Spinal cord (tissue), 10 donors: ENCODE measurements around the gene ZNF780A. TPM values are rescaled to one million over a fixed set of nuclear protein-coding genes. Genes with fewer than 3 reads are reported as not detected.

Source experiments
- DNase-seq, 6 donors: peaks; one replicate each; pipeline versions ENCODE4 v3.0.0 to v3.0.0-alpha.2; 2013 to 2015; ENCODE audit warnings: low spot score in 6 of 6, low read depth in 4 of 6
- H3K27ac ChIP-seq: one replicate; pipeline ENCODE4 v1.5.1; 2013; ENCODE audit warnings: low read depth, low read length, control low read depth
- H3K27me3 ChIP-seq: one replicate; pipeline ENCODE4 v1.6.1; 2013; ENCODE audit warnings: low read length; ENCODE audit not compliant: control insufficient read depth, insufficient read depth
- H3K36me3 ChIP-seq: one replicate; pipeline ENCODE4 v1.6.1; 2013; ENCODE audit warnings: low read length; ENCODE audit not compliant: control insufficient read depth, insufficient read depth
- H3K4me1 ChIP-seq: one replicate; pipeline ENCODE4 v1.6.1; 2013; ENCODE audit warnings: low read length; ENCODE audit not compliant: control insufficient read depth, insufficient read depth
- H3K4me3 ChIP-seq: one replicate; pipeline ENCODE4 v1.5.1; 2013; ENCODE audit warnings: low read depth, low read length, control low read depth
- H3K9me3 ChIP-seq: one replicate; pipeline ENCODE4 v1.6.1; 2013; ENCODE audit warnings: low read length; ENCODE audit not compliant: control insufficient read depth, insufficient read depth
- WGBS: methylation state at CpG from one replicate; pipeline ENCODE4 v1.1.5; 2013; ENCODE audit warnings: missing lambda C conversion rate; ENCODE audit not compliant: insufficient coverage; 5-methylcytosine and 5-hydroxymethylcytosine counted together
- polyA plus RNA-seq, 2 donors: library from polyadenylated mRNA; unstranded; fragments of 120-200 nt; gene quantifications; one replicate each; pipeline ENCODE4 v1.2.1, GENCODE V29; 2013; ENCODE audit not compliant: insufficient read length in 2 of 2
- total RNA-seq, 2 donors: library from RNA; depleted of rRNA in 1 of 2; stranded (reverse); fragments of 120-200 nt in 1 of 2; fragments of >200 nt in 1 of 2; gene quantifications; one replicate each; pipeline versions ENCODE4 v1.2.3 to v1.2.4, GENCODE V29; 2013 to 2014
- donor health status: healthy.

Gene ZNF780A
- total and polyA plus RNA-seq, 4 donors = 9.0 to 27.4 (median 20.8) TPM

DNA sequence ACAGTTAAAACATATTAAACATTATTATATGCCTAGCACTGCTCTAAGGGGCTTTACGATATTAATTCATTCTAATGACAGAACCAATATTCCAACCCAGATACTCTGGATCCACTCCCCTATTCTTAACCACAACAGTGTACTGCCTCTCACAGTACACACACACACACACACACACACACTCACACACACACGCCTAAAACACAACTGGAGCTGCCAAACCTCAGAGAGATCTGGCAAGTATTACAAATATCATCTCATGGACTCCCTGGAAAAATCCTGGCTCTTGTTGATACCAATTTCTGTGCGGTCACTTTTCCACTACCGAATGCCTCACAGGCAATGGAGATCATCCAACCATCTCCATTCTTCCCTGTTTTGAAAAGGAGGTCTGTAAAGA lies 1.3 kb downstream of the ZNF780A start:
- Histone ChIP-seq H3K36me3 (no peaks in the 10 kb centered on the region), H3K27ac (no peak overlapping the region), H3K4me3 (peak overlapping the region; percentile 82), H3K9me3 (peaks cover 3% of the 10 kb centered on the region), H3K27me3 (no peaks in the 10 kb centered on the region), H3K4me1 (no peaks in the 10 kb centered on the region)
- WGBS = 100% methylated on average over 1 of the region's 4 CpGs
- DNase-seq = peak in 1 of 6 donors; percentile 30

DNA sequence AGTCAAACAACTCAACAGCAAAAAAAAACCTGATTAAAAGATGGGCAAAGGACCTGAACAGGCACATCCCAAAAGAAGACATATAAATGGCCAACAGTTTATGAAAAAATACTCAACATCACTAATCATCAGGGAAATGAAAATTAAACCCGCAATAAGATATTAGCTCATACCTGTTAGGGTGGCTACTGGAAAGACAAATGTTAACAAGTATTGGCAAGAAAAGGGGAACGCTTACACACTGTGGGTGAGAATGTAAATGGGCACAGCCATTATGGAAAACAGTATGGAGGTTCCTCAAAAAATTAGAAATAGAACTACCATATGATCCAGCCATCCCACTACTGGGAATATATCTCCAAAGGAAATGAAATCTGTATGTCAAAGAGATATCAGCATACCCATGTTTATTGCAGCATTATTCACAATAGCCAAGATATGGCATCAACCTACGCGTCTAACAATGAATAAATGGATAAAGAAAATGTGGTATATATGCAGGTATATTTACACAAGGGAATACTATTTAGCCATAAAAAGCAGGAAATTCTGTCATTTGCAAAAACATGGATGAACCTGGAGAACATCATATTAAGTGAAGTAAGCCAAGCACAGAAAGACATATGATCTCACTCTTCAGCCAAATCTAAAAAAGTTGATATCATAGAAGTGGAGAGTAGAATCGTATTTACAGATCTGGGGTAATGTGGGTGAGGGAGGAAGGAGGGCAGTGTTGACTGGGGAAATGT lies 2.3 kb downstream of the ZNF780A start:
- peaks cover 3% of the 10 kb centered on the region for H3K9me3 ChIP-seq
- H3K27ac ChIP-seq = no peak overlapping the region
- peaks cover 6% of the 10 kb centered on the region for H3K36me3 ChIP-seq
- no peaks in the 10 kb centered on the region for H3K27me3 ChIP-seq
- H3K4me3 ChIP-seq = no peak overlapping the region
- DNase-seq = no peak
- no peaks in the 10 kb centered on the region for H3K4me1 ChIP-seq
- no CpG with 5 or more reads among the region's 5 CpGs for WGBS

DNA sequence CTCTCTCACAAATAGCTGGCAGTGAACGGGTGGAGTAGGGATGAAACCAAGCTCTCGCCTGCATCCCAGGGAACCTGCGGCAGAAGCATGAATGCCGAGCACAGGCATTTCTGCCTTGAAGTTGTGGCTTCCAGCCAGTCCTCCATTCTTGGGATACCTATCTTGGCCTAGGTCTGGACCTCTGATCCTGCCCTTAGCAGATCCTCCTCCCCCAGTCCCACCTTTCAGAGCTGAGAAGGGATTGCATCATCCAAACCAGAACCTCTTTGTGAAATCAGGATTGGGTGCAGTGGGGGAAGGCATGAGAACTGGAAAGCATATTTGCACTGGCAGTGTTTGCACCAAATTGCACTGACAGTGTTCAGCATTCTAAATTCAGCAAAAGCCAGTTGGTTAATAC lies 5.8 kb downstream of the ZNF780A start:
- Histone ChIP-seq H3K27ac (no peak overlapping the region), H3K9me3 (peaks cover 3% of the 10 kb centered on the region), H3K4me1 (no peaks in the 10 kb centered on the region), H3K36me3 (peaks cover 21% of the 10 kb centered on the region), H3K4me3 (no peak overlapping the region), H3K27me3 (no peaks in the 10 kb centered on the region)
- no peak for DNase-seq
- 76% methylated on average over 4 of the region's 4 CpGs for WGBS

DNA sequence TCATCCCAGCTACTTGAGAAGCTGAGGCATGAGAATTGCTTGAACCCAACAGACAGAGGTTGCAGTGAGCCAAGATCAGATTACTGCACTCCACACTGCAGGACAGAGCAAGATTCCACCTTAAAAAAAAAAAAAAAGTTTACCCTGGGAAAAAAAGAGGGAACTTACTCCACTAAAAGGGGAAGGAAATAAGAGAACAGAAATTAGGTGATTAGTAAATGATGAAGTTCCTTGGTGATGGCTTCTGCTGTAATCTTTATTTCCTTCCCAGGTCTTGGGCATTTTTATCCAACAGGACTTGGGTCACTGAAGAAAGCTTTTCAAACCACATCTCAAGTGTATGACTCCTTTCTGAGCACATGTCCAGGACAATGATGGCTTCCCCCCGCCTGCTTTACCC lies 9.3 kb downstream of the ZNF780A start:
- WGBS = 100% methylated on average over 1 of the region's 1 CpG
- Histone ChIP-seq H3K4me3 (no peak overlapping the region), H3K9me3 (no peaks in the 10 kb centered on the region), H3K27me3 (no peaks in the 10 kb centered on the region), H3K36me3 (peaks cover 31% of the 10 kb centered on the region), H3K4me1 (no peaks in the 10 kb centered on the region), H3K27ac (no peak overlapping the region)
- no peak for DNase-seq

DNA sequence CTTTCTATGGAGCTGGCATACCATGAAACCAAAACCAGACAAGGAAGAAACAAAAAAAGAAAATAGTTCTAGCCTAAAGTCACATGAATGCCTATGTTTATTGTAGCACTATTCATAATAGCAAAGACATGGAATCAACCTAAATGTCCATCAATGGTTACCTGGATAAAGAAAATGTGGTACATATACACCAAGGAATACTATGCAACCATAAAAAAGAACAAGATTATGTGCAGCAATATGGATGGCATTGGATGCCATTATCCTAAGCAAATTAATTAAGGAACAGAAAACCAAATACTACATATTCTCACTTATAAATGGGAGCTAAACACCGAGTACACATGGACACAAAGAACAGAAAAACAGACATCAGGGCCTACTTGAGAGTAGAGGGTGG lies 10.5 kb downstream of the ZNF780A start:
- no peak overlapping the region for H3K27ac ChIP-seq
- DNase-seq = no peak
- peaks cover 31% of the 10 kb centered on the region for H3K36me3 ChIP-seq
- WGBS = no CpG with 5 or more reads among the region's 1 CpG
- no peak overlapping the region for H3K4me3 ChIP-seq
- no peaks in the 10 kb centered on the region for H3K4me1 ChIP-seq
- H3K27me3 ChIP-seq = no peaks in the 10 kb centered on the region
- H3K9me3 ChIP-seq = no peaks in the 10 kb centered on the region

DNA sequence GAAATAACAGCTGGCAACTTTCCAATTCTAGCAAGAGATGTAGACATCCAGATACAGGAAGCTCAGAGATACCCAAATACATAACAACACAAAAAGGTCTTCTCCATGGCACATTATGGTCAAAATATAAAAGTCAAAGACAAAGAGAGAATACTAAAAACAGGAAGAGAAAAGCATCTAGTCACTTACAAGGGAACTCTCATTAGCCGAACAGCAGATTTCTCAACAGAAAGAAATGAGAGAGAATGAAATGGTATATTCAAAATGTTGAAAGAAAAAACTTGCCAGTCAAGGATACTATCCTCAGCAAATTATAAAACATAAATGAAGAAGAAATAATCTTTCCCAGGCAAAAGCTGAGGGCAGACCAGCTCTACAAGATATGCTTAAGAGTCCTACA lies 12.4 kb downstream of the ZNF780A start:
- Histone ChIP-seq H3K27ac (no peak overlapping the region), H3K36me3 (peaks cover 25% of the 10 kb centered on the region), H3K9me3 (no peaks in the 10 kb centered on the region)

DNA sequence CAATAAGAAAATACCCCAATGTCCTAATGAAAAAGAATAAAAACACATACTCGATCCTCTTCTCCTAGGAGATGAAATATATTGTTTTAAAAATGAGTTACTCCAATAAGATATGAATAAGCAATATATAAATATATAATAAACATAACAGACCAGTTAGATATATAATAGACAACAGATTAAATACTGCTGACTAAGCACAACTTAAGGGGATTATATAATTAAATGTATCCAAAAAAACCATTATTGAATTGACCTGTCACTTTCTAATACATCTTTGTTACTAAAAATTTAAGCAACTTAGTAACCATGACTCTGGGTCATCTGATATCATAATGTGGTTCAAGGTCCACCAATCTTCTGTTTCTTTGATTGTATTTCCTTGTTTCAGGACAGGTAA lies 20.7 kb downstream of the ZNF780A start:
- no peak for DNase-seq
- Histone ChIP-seq H3K9me3 (no peaks in the 10 kb centered on the region), H3K4me3 (no peak overlapping the region), H3K27ac (no peak overlapping the region), H3K4me1 (no peaks in the 10 kb centered on the region), H3K36me3 (no peaks in the 10 kb centered on the region), H3K27me3 (no peaks in the 10 kb centered on the region)
- WGBS = no CpG with 5 or more reads among the region's 1 CpG

More for the DNA sequence above, 12.4 kb downstream of the ZNF780A start:
- WGBS = no CpG with 5 or more reads among the region's 1 CpG
- DNase-seq = no peak
- Histone ChIP-seq H3K27me3 (no peaks in the 10 kb centered on the region), H3K4me1 (no peaks in the 10 kb centered on the region), H3K4me3 (no peak overlapping the region)

DNA sequence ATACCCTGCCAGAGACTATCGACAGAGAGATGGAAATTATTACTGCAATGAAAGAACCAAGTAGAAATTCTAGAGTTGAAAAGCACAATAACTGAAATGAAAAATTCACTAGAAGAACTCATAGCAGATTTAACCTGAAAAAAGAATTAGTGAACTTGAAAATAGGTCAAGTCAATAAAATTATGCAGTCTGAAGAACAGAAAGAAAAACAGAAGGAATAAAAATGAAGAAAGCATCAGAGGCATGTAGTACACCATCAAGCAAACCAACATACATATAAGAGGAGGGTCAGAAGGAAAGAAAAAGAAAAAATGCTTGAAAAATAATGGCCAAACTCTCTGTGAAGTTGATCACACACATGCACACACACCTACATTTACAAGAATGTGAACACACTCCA lies 31.1 kb downstream of the ZNF780A start:
- H3K9me3 ChIP-seq = peaks cover 3% of the 10 kb centered on the region
- no peak overlapping the region for H3K27ac ChIP-seq
- WGBS = no CpG with 5 or more reads among the region's 1 CpG
- H3K4me3 ChIP-seq = no peak overlapping the region
- peaks cover 3% of the 10 kb centered on the region for H3K4me1 ChIP-seq
- H3K36me3 ChIP-seq = no peaks in the 10 kb centered on the region
- no peaks in the 10 kb centered on the region for H3K27me3 ChIP-seq
- DNase-seq = no peak

DNA sequence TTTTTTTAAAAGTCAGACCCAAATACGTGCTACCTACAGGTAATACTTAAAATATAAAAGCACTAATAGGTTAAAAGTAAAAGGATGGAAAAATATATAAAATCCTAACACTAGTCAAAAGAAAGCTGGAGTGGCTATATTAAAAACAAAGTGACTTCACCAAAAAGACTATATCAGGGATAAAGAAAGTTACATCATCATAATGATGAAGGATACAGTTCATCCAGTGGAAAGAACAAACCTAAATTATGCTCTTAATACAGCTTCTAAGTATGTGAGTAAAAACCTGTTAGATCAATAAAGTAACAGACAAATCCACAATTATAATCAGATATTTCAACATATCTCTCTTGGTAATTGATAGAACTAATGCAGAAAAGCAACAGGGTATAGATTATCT lies 33.6 kb downstream of the ZNF780A start:
- Histone ChIP-seq H3K36me3 (no peaks in the 10 kb centered on the region), H3K4me1 (peaks cover 3% of the 10 kb centered on the region), H3K4me3 (no peak overlapping the region), H3K27ac (no peak overlapping the region), H3K9me3 (peaks cover 6% of the 10 kb centered on the region), H3K27me3 (no peaks in the 10 kb centered on the region)
- no peak for DNase-seq
- WGBS = no CpG with 5 or more reads among the region's 1 CpG

DNA sequence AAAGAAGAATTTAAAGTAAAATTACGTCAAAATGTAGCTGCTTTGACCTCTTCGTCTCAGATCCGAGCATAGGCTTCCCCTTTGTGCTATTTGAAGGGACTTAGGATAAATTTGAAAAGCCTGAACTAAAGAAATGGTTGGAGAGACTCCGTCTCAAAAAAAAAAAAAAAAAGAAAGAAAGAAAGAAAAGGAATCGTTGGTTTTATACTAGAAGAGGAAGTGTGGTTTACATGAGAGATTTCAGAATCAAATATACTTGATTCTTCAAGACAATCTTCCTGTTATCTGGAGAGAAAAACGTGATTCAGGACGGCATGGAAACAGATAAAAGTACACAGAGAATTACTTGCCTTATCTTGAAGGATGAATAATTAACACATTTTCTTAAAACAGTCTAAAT lies 34.2 kb downstream of the ZNF780A start:
- DNase-seq = peak in 1 of 6 donors; percentile 4
- H3K9me3 ChIP-seq = peaks cover 6% of the 10 kb centered on the region
- WGBS = 0% methylated on average over 3 of the region's 7 CpGs
- peaks cover 3% of the 10 kb centered on the region for H3K4me1 ChIP-seq
- peak overlapping the region; percentile 66 for H3K4me3 ChIP-seq
- no peaks in the 10 kb centered on the region for H3K27me3 ChIP-seq
- no peaks in the 10 kb centered on the region for H3K36me3 ChIP-seq
- H3K27ac ChIP-seq = no peak overlapping the region
